Large intestine (tissue), 3 donors: Measurements from ENCODE around the gene NR4A1. TPM values are rescaled to one million over a fixed set of nuclear protein-coding genes. Genes with fewer than 3 reads are reported as not detected.
A peak's percentile ranks its signal among the peaks of the same experiment; 100 is the strongest.

Experiments used
- DNase-seq, 2 donors: peaks; one replicate each; pipeline versions ENCODE4 v3.0.0 to v3.0.0-alpha.2; 2013
- H3K27ac ChIP-seq: one replicate; pipeline ENCODE4 v1.5.1; 2013; ENCODE audit warnings: low read length
- H3K27me3 ChIP-seq: 2 replicates; pipeline ENCODE4 v1.6.1; 2013; ENCODE audit warnings: low read length; ENCODE audit not compliant: control insufficient read depth, insufficient read depth
- H3K36me3 ChIP-seq: 2 replicates; pipeline ENCODE4 v1.6.1; 2013; ENCODE audit warnings: low read length; ENCODE audit not compliant: control insufficient read depth, insufficient read depth
- H3K4me1 ChIP-seq: one replicate; pipeline ENCODE4 v1.6.1; 2013; ENCODE audit warnings: low read length; ENCODE audit not compliant: control insufficient read depth, insufficient read depth
- H3K4me3 ChIP-seq: one replicate; pipeline ENCODE4 v1.5.1; 2013; ENCODE audit warnings: low read length
- H3K9me3 ChIP-seq: one replicate; pipeline ENCODE4 v1.6.1; 2013; ENCODE audit warnings: mild to moderate bottlenecking, low read depth, low read length, moderate library complexity; ENCODE audit not compliant: control insufficient read depth
- WGBS: methylation state at CpG from one replicate; pipeline ENCODE4 v1.1.5; 2013; ENCODE audit warnings: low lambda C conversion rate; ENCODE audit not compliant: insufficient coverage; 5-methylcytosine and 5-hydroxymethylcytosine counted together
- polyA plus RNA-seq: library from polyadenylated mRNA; unstranded; fragments of 120-200 nt; gene quantifications from one replicate; pipeline ENCODE4 v1.2.1, GENCODE V29; 2013

Gene NR4A1
- polyA plus RNA-seq, 1 donor: 139 TPM

DNA sequence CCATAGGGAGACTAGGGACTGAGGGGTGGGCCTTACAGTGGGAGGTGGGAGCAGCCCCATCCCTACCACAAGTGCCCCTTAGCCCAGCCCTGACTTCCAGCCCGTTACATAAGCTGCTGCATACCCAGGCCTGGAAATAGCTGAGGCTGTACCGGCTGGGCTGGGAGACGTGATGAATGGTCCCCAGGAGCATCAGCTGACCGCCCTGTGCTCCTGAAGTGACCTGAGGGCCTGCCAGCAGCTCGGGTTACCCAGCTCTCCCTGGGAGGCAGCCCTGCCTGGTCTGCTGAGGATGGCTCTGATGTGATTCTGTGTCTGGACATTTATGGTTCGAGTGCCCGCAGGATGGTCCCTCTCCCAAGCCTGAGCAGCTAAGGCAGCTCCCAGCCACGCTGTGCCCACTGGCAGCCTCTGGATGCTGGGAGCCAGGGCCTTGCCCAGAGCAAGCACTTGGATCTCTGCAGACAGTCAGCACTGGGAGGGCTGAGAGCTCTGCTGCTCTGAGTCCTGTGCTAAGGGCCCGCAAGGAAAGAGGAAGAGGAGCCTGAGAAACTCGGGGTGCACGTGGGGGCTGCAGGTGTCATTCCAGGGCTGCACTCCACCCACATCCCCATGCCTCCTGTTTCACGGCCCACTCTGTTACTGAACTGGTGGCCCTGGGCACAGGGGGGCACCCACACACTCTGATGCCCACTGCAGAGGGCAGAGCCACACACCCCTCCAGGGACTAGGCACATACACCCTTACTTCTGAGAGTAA, 24.0 kb upstream of the NR4A1 start:
- Histone ChIP-seq H3K27ac (no peak overlapping the region), H3K36me3 (no peaks in the 10 kb centered on the region), H3K27me3 (peaks cover 14% of the 10 kb centered on the region), H3K4me1 (peaks cover 17% of the 10 kb centered on the region), H3K9me3 (no peaks in the 10 kb centered on the region), H3K4me3 (no peak overlapping the region)
- WGBS: no CpG with 5 or more reads among the region's 12 CpGs
- no peak for DNase-seq

GRCh38 chr12:52029685-52030084, 21.6 kb upstream of the NR4A1 start:
- Histone ChIP-seq H3K9me3 (no peaks in the 10 kb centered on the region), H3K27ac (no peak overlapping the region), H3K36me3 (no peaks in the 10 kb centered on the region), H3K4me1 (peaks cover 15% of the 10 kb centered on the region), H3K4me3 (no peak overlapping the region), H3K27me3 (peaks cover 13% of the 10 kb centered on the region)
- peak in 1 of 2 donors; percentile 29 for DNase-seq
- WGBS: no CpG with 5 or more reads among the region's 4 CpGs

DNA sequence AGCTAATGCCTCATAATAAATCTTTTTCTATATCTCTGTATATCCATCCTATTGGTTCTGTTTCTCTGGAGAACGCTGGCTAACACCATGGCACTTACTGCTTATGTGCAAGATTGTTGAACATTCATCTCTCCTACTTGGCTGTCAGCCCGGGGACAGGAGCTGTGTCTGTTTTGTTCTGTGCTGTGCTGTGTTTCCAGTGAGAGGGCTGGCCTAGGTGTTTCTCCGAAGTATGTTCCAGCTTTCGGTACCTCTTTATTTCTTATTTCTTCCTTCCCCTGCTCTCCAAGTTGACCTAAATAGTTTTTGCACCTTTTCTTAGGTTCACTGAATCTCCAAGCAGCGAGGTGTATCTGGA, 18.8 kb upstream of the NR4A1 start:
- Histone ChIP-seq H3K9me3 (peaks cover 1% of the 10 kb centered on the region), H3K36me3 (no peaks in the 10 kb centered on the region), H3K27ac (peak overlapping the region; percentile 75), H3K4me1 (peaks cover 17% of the 10 kb centered on the region), H3K4me3 (no peak overlapping the region), H3K27me3 (peaks cover 36% of the 10 kb centered on the region)
- WGBS: 18% methylated on average over 2 of the region's 5 CpGs
- DNase-seq: peak; percentile 60 to 68

- peaks cover 3% of the 10 kb centered on the region for H3K9me3 ChIP-seq
- no peaks in the 10 kb centered on the region for H3K36me3 ChIP-seq
- H3K4me1 ChIP-seq: peaks cover 21% of the 10 kb centered on the region
- peak; percentile 97 to 98 for DNase-seq
- peak overlapping the region; percentile 42 for H3K4me3 ChIP-seq
- WGBS: no CpG with 5 or more reads among the region's 48 CpGs
- H3K27me3 ChIP-seq: peaks cover 40% of the 10 kb centered on the region
- peak overlapping the region; percentile 75 for H3K27ac ChIP-seq
These were observed 18.3 kb upstream of the NR4A1 start for GRCh38 chr12:52032804-52033445.

DNA sequence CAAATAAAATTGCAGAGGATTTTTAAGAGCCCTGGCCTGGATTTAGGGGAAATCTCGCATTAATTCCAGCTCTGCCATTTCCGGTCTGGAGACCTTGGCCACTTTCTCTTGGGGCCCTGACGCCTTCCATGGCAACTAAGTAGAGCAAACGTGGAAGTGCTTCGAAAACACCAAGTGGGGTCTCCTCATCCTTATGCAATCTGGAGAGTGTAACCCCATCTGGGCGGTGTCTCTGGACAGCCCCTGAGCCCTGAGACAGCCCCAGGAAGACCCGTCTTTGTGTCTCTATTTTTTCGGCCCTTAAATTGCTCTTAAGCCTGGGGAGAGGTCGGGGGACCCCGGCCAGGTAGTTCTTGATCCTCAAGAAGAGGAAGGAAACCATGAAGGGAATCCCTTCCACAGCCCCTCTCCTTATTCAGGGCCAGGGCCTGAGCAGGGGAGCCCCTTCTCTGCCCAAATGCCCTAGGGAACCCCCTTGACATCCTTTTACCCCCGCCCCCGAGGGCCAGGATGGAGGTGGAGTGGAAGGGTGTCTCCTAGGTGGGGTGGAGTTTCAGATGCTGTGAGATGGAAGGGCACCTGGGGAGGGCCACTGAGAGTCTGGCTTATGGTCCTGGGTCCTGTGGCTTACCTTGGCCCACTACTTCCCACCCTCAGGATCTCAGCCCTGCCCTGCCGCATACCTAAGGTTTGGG, 17.6 kb upstream of the NR4A1 start:
- DNase-seq: no peak
- Histone ChIP-seq H3K36me3 (no peaks in the 10 kb centered on the region), H3K9me3 (peaks cover 3% of the 10 kb centered on the region), H3K27ac (peak overlapping the region; percentile 67), H3K4me1 (peaks cover 21% of the 10 kb centered on the region), H3K4me3 (peak overlapping the region; percentile 42), H3K27me3 (peaks cover 40% of the 10 kb centered on the region)
- no CpG with 5 or more reads among the region's 13 CpGs for WGBS

DNA sequence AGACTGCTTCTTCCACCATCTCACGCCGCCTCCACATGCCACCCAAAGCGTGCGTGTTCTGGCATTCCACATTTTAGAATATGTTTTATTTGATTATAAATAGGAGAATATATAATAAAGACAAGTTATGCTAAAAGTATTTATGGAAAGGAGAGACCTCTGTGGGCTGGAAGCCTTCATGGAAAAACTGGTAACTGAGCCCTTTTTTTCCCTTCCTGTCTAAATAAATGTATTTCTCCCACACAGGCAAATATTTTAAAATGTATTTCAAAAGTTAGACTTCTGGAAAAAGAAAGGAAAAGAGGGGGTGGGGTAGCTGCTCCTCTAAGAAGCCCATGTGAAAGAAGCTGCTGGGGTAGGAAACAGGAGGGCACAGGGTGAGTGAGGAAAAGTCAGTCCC, 16.1 kb upstream of the NR4A1 start:
- Histone ChIP-seq H3K27me3 (peaks cover 37% of the 10 kb centered on the region), H3K9me3 (peaks cover 3% of the 10 kb centered on the region), H3K4me3 (no peak overlapping the region), H3K27ac (no peak overlapping the region), H3K36me3 (no peaks in the 10 kb centered on the region), H3K4me1 (peaks cover 22% of the 10 kb centered on the region)
- DNase-seq: no peak
- WGBS: 87% methylated on average over 4 of the region's 4 CpGs

DNA sequence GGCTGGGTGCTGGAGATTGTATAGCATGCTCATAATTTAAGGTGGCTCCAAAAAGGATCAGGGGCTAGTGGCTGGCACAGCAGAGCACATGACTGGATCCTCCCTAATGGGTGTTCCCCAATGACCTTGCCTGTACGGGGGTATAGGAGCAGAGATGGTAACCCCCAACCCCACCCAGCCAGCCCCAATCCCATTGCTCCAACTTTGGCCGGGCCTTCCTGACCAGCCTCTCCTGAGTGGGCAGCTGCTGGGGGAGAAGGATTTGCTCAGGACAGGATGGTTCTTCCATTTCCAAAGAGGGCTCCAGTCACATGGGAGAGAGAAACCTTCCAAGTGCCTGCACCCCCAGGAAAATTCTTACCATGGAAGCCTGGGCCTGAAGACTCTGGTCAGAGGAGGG, 15.3 kb upstream of the NR4A1 start:
- WGBS: no CpG with 5 or more reads among the region's 2 CpGs
- H3K4me1 ChIP-seq: peaks cover 28% of the 10 kb centered on the region
- H3K9me3 ChIP-seq: peaks cover 3% of the 10 kb centered on the region
- peaks cover 37% of the 10 kb centered on the region for H3K27me3 ChIP-seq
- no peak for DNase-seq
- no peak overlapping the region for H3K4me3 ChIP-seq
- no peak overlapping the region for H3K27ac ChIP-seq
- no peaks in the 10 kb centered on the region for H3K36me3 ChIP-seq

DNA sequence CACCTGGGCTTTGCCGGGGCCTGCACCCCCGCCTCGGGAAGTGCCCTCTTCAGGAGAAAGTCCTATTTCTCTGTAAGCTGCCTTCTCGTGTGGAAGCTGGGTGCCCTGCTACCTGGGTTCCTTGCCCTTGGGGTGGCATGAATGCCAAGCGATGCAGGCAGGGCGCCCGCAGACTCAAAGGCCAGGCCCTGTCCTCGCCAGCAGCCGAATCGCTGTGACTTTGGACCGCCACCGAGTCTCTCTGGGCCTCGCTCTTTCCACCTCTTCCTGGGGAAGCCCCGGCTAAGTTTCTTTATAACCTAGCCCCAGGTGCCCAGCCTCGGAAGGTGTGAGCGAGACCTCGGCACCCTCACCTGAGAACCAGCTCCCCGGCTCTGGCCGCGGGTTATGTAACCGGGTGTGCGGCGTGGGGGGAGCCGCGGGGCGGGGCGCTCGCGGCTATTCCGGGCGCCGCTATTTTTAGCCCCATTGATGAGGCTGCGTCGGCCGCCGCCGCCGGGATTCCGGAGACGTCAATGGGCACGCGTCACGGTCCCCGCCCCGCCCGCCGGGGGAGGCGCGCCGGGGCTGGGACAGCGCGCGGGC, 14.6 kb upstream of the NR4A1 start:
- peak; percentile 78 to 87 for DNase-seq
- peak overlapping the region; percentile 35 for H3K27ac ChIP-seq
- H3K36me3 ChIP-seq: no peaks in the 10 kb centered on the region
- peak overlapping the region; percentile 23 for H3K4me3 ChIP-seq
- peaks cover 35% of the 10 kb centered on the region for H3K4me1 ChIP-seq
- peaks cover 3% of the 10 kb centered on the region for H3K9me3 ChIP-seq
- WGBS: no CpG with 5 or more reads among the region's 53 CpGs
- H3K27me3 ChIP-seq: peaks cover 37% of the 10 kb centered on the region

DNA sequence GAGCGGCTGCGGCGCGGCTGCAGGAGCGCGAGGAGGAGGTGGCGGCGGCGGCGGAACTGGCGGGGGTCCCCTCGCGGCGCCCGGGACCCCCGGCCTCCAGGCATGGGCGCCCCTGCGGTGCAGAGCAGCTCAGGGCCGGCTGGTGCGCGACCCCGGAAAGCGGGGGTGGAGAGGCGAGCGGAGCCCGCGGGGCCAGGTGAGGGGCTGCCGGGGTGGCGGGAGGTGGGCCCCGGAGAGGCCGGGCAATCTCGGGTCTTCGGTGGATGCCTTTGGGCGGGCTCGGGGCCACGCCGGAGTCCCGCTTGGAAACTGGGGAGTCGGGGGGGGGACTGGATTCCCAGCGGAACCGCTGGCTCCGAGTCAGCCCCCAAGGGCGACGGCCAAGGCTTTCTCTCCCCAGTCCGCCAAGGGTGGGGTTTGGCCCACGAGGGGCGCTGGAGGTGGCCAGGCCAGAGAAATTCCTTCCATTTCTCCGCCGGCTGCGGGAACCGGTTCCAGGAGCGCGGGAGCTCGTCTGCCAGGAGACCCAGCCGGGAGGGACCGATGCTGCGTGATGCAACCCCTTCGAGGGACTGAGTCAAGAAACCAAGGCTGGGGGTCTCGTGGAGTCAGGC, 13.9 kb upstream of the NR4A1 start:
- peak overlapping the region; percentile 49 for H3K4me3 ChIP-seq
- H3K27ac ChIP-seq: no peak overlapping the region
- H3K27me3 ChIP-seq: peaks cover 37% of the 10 kb centered on the region
- peak in 1 of 2 donors; percentile 57 for DNase-seq
- no peaks in the 10 kb centered on the region for H3K36me3 ChIP-seq
- no CpG with 5 or more reads among the region's 59 CpGs for WGBS
- peaks cover 3% of the 10 kb centered on the region for H3K9me3 ChIP-seq
- peaks cover 35% of the 10 kb centered on the region for H3K4me1 ChIP-seq

DNA sequence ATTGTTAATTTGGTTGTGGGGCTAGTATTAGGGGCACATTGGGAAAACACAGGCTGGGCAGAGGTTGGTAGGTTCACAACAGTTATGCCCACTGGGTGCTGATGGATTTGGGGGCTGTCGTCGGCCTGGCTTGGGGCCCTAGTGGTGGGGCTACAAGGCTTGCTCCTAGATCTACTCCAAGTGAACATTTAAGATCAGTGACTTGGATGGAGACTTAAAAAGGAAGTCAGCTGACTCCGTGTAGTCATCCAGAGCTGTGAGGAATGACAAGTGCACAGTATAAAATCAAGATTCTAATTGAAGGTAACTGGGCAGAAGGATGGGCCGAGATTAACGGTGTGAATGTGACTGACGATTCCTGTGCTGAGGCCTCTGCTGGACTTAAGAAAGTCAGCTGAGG, 12.8 kb upstream of the NR4A1 start:
- WGBS: no CpG with 5 or more reads among the region's 6 CpGs
- Histone ChIP-seq H3K27me3 (peaks cover 37% of the 10 kb centered on the region), H3K27ac (no peak overlapping the region), H3K36me3 (no peaks in the 10 kb centered on the region), H3K4me1 (peaks cover 29% of the 10 kb centered on the region), H3K9me3 (peaks cover 3% of the 10 kb centered on the region), H3K4me3 (no peak overlapping the region)
- no peak for DNase-seq
